GM19372 (cell line): Measurements from ENCODE around the gene HIBCH.

Experiments used
- ATAC-seq: cut with Tn5 transposase; IDR thresholded peaks from one replicate; pipeline ENCODE4 v1.9.1; 2021; ENCODE audit warnings: mild to moderate bottlenecking, low read depth, moderate library complexity; ENCODE audit not compliant: unreplicated experiment

Gene HIBCH

GRCh38 chr2:190200603-190201002, 119.0 kb downstream of the HIBCH start:
- no peak for ATAC-seq

GRCh38 chr2:190199530-190199929, 120.1 kb downstream of the HIBCH start:
- no peak for ATAC-seq

- no peak for ATAC-seq
Measured at GRCh38 chr2:190199109-190199508, 120.5 kb downstream of the HIBCH start.

- no peak for ATAC-seq
Measured at GRCh38 chr2:190197143-190197720, 122.4 kb downstream of the HIBCH start.

DNA sequence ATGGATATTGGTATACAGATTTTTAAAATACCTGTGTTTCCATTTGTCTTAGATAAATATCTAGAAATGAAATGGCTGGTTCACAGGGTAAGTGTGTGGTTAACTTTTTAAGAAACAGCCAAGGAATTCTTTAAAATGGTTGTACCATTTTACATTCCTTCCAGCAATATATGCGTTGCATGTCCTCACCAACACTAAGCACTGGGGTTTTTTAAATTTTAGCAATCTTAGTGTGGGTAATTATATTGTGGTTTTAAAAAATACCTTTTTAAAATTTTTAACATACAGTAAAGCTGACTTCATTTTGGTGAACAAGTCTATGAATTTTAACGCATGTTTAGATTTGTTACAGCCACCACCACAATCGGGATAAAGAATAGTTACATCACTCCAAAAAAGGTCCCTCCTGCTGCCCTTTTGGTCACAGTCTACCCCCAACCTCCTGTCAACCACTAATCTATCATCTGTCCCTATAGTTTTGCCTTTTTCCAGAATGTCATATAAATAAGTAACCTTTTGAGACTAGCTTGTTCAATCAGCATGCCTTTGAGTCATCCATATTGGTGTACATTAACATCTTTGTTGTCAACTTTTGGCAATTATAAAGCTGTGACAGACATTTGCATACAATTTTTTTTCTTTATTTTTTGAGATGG, 129.0 kb downstream of the HIBCH start:
- no peak for ATAC-seq

GRCh38 chr2:190188289-190188688, 131.3 kb downstream of the HIBCH start:
- ATAC-seq = no peak

GRCh38 chr2:190186238-190186637, 133.4 kb downstream of the HIBCH start:
- ATAC-seq = no peak

GRCh38 chr2:190185380-190185779, 134.2 kb downstream of the HIBCH start:
- ATAC-seq = no peak

- ATAC-seq = no peak
Measured at GRCh38 chr2:190184460-190184859, 135.2 kb downstream of the HIBCH start.

- ATAC-seq = no peak
Measured at GRCh38 chr2:190183539-190183938, 136.1 kb downstream of the HIBCH start.

DNA sequence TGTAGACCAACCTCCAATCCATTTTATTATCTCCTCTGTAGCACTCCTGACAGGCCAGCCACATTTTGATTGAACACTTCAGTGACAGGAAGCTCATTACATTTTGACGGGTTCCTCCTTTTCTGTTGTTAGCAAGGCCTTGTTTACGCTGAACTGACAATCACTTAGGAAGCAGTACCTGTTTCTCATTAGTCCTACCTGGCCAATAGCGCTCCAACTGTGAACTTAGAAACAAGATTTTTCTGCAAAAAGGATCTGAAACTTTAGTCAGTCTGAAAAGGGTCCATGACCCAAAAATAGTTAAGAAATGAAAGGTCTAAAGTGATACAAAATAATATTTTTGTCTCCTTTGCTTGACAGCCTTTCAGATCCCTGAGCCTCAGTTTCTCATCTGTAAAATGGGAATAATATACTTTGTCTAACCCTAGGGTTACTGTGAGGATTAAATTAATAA, 137.5 kb downstream of the HIBCH start:
- no peak for ATAC-seq

GRCh38 chr2:190181123-190181669, 138.4 kb downstream of the HIBCH start:
- ATAC-seq = no peak

DNA sequence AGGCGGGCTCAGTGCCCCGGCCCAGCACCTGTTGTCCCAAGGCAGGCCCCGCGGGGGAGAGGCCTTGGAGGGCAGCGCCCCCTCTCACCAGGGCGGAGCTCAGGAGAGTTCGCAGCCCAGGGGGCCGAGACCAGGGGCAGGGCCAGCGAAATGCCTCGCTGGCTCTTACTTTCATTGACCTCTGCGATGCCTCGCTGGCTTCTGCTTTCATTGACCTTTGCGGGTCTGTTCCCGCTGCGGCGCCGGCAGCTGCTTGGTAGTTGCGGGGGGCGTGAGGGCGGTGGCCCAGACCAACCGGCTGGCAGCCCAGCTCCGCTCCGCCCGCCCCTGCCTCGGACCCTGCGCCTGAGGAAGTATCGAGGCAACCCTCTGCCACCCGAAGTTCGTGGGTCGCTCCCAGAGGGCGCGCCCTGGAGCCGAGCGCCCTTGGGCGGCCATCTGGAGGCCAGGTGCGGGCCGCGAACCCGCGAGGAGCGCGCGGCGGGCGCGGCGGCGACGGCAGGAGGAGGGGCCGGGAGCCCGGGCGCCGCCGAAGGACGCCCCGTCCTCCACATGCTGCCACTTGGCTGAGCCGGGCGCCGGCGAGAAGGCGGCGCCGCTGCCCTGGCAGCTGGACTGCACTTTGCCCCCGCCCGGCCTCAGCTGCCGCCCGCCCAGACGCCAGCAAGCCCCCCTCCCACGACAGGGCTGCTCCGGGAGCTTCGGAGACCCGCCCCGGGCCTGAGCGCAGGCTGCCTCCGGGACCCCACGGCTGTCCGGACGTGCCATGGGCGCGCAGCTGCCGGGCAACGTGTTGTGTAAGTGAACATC, 139.1 kb downstream of the HIBCH start:
- peak; percentile 71 for ATAC-seq

GRCh38 chr2:190179754-190180312, 139.8 kb downstream of the HIBCH start:
- no peak for ATAC-seq

GRCh38 chr2:190178066-190178722, 141.4 kb downstream of the HIBCH start:
- ATAC-seq = no peak

GRCh38 chr2:190177249-190178040, 142.2 kb downstream of the HIBCH start:
- ATAC-seq = no peak

DNA sequence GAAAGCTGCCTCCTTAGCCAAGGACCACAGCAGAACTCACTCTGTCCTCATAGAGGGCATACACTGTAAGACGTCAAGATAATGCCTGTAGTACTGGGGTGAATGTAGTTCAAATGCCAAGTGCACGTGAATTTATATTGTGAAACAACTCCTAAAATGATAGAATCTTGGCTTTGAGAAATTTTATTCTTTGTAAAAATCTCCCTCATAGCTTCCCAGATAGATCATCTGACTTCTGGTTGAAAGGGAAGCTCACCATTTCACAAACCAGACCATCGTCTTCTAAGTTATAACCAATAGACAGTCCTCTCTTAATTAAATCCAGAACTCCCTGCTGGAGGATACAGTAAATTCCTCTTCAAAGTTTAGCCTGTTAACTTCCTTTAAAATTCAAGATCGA, 146.2 kb downstream of the HIBCH start:
- ATAC-seq = no peak

DNA sequence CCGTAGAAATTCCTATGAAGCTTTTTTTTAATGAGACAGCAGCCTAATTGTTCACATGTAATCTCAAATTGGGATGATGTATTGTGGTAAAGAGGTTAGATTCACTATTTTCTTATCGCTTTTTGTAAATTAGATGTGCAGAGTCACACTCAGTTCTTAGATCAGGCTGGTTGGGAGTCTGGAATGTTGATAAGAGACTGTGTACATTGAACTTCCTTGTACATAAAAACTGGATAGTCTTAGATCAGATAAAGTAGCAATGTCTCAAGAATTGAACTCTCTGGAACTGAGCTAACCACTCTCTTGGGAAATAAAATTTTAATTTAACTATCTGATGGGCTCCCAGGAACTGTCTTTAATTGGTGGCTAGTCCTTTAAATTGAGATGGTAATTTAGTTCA, 149.0 kb downstream of the HIBCH start:
- no peak for ATAC-seq

- ATAC-seq = no peak
Measured at GRCh38 chr2:190169221-190170072, 150.2 kb downstream of the HIBCH start.
